ENCODE measurements around the gene GRID1. TPM values are rescaled to one million over a fixed set of nuclear protein-coding genes. Genes with fewer than 3 reads are reported as not detected.

Gene GRID1
- total and polyA plus RNA-seq, 8 donors: 0.31 to 8.5 (median 1.0) TPM; not detected in 1

DNA sequence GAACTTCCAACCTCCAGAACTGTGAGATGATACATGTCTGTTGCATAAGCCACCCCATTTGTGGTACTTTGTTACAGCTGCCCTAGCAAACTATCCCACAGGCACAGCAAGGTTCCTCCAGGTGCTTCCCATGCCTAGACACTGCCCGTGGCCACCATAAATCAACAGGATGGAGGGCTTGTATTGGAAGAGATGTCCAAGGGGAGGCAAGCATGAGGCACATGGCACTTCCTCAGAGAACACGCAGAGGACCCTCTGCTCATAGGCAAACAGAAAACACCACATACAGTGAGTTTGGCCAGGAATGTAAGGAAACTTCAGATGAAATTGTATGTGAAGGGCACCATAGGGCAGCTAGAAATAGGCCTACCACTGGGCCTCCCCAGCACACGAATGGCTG is 291.1 kb downstream of the GRID1 start:
- peak in 1 of 2 donors; percentile 9 for DNase-seq
- Histone ChIP-seq H3K27ac (no peak overlapping the region), H3K36me3 (no peaks in the 10 kb centered on the region), H3K4me3 (no peak overlapping the region), H3K27me3 (peaks cover 0 to 5% (median 0%) of the 10 kb centered on the region in 3 donors), H3K4me1 (no peaks in the 10 kb centered on the region), H3K9me3 (no peaks in the 10 kb centered on the region)
- 81 to 89% (median 85%) methylated on average over 3 of the region's 3 CpGs for WGBS, 5 donors
- TF ChIP-seq, protein P1, sequence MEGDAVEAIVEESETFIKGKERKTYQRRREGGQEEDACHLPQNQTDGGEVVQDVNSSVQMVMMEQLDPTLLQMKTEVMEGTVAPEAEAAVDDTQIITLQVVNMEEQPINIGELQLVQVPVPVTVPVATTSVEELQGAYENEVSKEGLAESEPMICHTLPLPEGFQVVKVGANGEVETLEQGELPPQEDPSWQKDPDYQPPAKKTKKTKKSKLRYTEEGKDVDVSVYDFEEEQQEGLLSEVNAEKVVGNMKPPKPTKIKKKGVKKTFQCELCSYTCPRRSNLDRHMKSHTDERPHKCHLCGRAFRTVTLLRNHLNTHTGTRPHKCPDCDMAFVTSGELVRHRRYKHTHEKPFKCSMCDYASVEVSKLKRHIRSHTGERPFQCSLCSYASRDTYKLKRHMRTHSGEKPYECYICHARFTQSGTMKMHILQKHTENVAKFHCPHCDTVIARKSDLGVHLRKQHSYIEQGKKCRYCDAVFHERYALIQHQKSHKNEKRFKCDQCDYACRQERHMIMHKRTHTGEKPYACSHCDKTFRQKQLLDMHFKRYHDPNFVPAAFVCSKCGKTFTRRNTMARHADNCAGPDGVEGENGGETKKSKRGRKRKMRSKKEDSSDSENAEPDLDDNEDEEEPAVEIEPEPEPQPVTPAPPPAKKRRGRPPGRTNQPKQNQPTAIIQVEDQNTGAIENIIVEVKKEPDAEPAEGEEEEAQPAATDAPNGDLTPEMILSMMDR (IDR thresholded peaks at IDR 0.05): no peak
- TF ChIP-seq EP300 (IDR thresholded peaks at IDR 0.05) (no peak), POLR2AphosphoS5 (IDR thresholded peaks at IDR 0.05) (no peak), POLR2A (IDR thresholded peaks at IDR 0.05) (no peak)
- intact Hi-C loops (cut with DNase I; ENCODE audit: low total_unique reads): no loop called here

DNA sequence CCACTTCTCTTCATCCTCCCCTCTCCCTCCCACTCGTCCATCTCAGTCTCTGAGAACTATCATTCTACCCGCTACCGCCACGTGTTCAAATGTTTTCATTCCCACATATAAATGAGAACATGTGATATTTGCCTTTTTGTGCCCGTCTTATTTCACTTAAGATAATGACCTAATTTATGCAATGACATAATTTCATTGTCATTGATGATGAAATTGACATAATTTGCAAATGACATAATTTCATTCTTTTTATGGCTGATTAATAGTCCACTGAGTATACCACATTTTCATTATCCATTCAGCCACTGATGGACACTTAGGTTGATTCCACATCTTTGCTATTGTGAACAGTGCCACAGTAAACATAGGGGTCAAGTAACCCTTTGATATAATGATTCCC is 292.3 kb downstream of the GRID1 start:
- Histone ChIP-seq H3K4me3 (no peak overlapping the region), H3K36me3 (no peaks in the 10 kb centered on the region), H3K27ac (no peak overlapping the region), H3K4me1 (no peaks in the 10 kb centered on the region), H3K27me3 (peaks cover 0 to 9% (median 0%) of the 10 kb centered on the region in 3 donors), H3K9me3 (no peaks in the 10 kb centered on the region)
- TF ChIP-seq POLR2AphosphoS5 (IDR thresholded peaks at IDR 0.05): no peak
- TF ChIP-seq POLR2A (IDR thresholded peaks at IDR 0.05): no peak
- no peak for TF ChIP-seq EP300 (IDR thresholded peaks at IDR 0.05)
- TF ChIP-seq, protein P1 (IDR thresholded peaks at IDR 0.05): no peak
- intact Hi-C loops (cut with DNase I; ENCODE audit: low total_unique reads): no loop called here
- peak in 1 of 2 donors; percentile 2 for DNase-seq
- WGBS, 5 donors: 77 to 86% (median 82%) methylated on average over 5 of the region's 5 CpGs

DNA sequence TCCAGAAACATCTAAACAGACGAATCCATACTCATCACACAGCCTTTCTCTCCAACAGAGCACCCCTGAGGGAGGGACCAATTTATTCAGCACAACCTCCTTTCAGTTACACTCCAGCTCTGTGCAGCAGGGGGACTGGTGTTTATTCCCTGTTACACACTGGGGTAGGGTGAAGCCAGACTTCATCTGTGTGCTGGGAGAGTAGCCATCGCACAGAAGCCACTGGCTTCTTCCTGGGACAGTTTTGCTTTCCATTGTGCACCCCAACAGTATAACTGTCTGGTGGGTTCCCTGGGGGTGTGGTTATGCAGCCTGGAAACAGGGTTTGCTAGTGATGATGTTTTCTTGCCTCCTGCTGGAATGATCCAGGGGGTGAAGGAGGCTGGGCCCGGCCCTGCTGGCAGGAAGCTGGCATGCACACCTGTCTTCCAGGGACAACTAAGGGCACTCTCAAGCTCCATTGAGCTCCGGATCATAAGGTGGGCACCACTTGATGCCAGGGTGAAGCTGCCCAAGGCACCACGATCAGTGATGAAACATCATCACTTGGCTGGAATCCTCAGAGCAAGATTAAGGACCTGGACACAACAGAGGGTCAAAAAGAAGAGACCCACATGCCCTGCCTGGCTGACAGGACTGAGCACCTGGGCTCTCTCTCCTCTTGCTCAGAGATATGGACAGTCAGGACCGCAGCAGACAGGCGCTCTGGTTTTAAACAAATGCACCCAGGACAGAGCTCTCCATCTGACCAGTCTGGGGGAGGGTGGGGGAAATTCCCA is 293.2 kb downstream of the GRID1 start:
- intact Hi-C loops (cut with DNase I; ENCODE audit: low total_unique reads): no loop called here
- H3K36me3 ChIP-seq: no peaks in the 10 kb centered on the region
- WGBS, 5 donors: 64 to 85% (median 70%) methylated on average over 6 to 7 of the region's 7 CpGs
- TF ChIP-seq POLR2A (IDR thresholded peaks at IDR 0.05): no peak
- TF ChIP-seq, protein P1 (IDR thresholded peaks at IDR 0.05): no peak
- TF ChIP-seq EP300 (IDR thresholded peaks at IDR 0.05): no peak
- no peak for TF ChIP-seq POLR2AphosphoS5 (IDR thresholded peaks at IDR 0.05)
- peaks cover 0 to 11% (median 0%) of the 10 kb centered on the region in 3 donors for H3K27me3 ChIP-seq
- no peak overlapping the region for H3K4me3 ChIP-seq
- no peaks in the 10 kb centered on the region for H3K9me3 ChIP-seq
- DNase-seq: peak in 1 of 2 donors; percentile 10
- H3K4me1 ChIP-seq: no peaks in the 10 kb centered on the region
- H3K27ac ChIP-seq: no peak overlapping the region

DNA sequence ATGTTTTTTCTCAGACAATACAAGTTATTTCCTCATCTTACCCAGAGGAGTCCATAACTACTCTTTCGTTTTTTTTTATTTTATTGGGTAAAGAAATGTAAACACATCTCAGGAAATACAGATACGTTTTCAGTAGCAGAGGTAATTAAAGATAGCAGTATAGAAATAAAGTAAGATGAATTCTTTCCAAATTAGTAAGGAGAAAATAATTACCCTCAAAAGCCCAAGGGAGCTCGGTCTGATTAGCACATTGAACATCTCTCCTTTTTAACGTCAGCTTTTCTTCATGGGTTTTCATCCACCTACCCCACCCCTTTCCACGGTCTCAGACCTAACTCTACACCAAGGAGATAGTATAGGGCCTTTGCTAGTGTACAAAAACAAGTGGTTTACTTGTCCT is 294.2 kb downstream of the GRID1 start:
- intact Hi-C loops (cut with DNase I; ENCODE audit: low total_unique reads): no loop called here
- H3K36me3 ChIP-seq: no peaks in the 10 kb centered on the region
- peak in 1 of 2 donors; percentile 3 for DNase-seq

More for the DNA sequence above, 294.2 kb downstream of the GRID1 start:
- 45 to 62% (median 58%) methylated on average over 5 of the region's 5 CpGs for WGBS, 5 donors
- no peak overlapping the region for H3K4me3 ChIP-seq
- peaks cover 0 to 11% (median 0%) of the 10 kb centered on the region in 3 donors for H3K27me3 ChIP-seq
- TF ChIP-seq POLR2AphosphoS5 (IDR thresholded peaks at IDR 0.05) (no peak), POLR2A (IDR thresholded peaks at IDR 0.05) (no peak), EP300 (IDR thresholded peaks at IDR 0.05) (no peak)
- TF ChIP-seq, protein P1 (IDR thresholded peaks at IDR 0.05): no peak
- no peak overlapping the region for H3K27ac ChIP-seq
- no peaks in the 10 kb centered on the region for H3K9me3 ChIP-seq
- no peaks in the 10 kb centered on the region for H3K4me1 ChIP-seq
